ENCODE results near the gene IGIP.

Gene IGIP

DNA sequence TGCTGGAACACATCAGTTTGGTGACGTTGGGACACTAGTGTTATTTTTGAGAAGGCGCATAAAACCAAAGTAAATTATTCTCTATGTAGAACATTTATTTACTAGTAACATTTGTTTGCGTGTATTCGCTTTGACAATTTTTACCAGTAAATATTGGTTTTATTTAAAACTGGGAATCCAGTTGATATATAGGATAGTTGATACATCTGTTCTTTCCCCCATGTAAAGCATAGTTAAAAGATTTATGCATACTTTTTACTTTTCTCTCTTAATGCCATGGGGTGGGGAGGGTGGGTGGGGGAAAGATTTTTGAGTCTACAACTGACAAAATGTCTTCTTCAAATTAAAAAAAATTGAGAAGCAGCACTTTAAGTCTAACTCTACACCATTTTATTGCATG is at the start of gene IGIP:
Gene IGIP, plus strand, starts transcription at position 301 of the 400 bp plus-strand sequence. CDS start 2,540 bp downstream, outside the sequence.
- DNase-seq (ENCODE audit: low spot score) = no peak

DNA sequence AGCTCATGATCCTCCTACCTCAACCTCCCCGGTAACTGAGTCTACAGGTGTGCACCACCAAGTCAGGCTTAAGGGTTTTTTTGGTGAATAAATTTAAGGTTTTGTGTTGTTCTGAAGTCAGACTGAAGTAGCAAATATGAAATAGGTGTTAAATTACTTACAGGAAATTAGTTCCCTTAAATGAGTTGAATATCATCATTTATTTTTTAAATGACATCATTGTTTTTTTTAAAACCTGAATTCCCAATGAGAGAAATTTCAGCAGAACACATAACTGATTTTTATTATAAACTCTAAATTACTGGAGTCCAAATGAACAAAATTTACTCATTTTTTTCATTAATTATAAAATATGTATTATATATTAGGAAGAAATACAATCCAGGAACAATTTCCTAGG is 49.6 kb upstream of the IGIP start:
- DNase-seq (ENCODE audit: low spot score) = no peak

DNA sequence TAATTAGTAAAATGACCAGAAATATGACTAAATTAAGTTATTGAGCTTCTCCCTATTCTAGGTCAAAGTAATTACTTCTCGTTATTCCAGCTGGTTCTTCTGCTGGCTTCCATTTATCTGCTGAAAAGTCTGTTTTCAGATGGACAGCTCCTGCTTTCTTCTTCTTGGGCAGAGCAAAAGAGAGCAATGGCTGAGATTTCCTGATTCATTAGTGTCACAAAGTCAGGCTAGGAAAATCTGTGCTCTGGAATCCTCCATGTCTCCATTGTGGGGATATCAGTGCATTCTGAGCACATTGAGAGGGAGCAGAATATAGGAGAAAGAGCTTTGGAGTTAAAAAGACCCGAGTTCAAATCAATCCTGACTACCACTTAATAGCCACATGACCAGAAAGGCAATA is 48.9 kb upstream of the IGIP start:
- DNase-seq (ENCODE audit: low spot score) = no peak

DNA sequence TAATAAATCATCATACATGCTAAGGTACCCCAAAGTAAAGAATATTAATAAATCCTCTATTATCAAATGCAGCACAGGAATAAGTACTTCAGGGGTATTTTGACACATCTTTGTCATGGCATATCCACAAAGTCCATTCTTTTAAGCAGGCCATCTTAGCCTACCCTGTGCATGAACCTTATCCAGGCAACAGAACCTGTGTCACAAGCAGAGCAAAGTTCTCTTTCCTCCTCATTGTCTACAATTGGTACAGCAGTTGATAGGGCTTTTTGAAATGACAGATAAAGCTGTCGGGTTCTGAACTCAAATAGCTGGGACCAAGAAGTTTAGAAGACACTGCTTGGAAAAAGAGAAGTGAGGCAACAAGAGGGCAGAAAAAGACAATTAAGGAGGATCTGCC is 42.6 kb upstream of the IGIP start:
- DNase-seq (ENCODE audit: low spot score) = no peak

DNA sequence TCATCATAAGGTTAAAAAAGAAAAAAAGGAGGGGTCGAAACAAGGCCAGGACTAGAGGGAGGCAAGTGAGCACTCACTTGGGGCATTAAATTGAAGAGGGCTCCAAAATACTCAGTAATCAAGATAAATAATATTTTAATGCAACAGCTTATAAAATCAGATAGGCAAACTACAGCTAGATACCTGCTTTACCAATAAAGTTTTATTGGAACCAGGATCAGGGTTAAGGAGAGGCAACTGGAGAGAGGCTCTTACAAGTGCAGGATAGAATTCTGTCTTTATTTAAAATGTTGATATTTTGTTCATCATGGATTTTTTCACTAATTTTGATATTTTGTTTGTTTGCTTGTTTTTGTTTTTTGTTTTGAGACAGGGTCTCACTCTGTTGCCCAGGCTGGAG is 42.1 kb upstream of the IGIP start:
- DNase-seq (ENCODE audit: low spot score) = no peak

DNA sequence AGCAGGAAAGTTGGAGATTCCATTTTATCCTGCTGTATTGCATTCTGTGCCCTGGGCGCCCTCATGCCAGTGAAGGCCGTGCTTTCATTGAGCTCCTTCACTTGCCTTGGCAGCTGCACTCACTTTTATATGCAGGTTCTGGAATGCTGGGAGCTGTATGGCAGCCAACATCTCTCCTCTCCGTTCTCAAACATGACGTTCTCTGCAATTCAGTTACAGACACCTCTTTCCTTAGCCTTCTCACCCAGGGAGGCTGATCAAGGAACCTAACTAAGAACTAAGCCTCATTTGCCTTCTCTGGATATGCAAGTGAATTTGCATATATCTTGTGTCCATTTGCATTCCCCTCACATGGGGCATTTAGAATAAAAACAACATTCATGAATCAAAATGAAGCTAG is 41.2 kb upstream of the IGIP start:
- no peak for DNase-seq (ENCODE audit: low spot score)

DNA sequence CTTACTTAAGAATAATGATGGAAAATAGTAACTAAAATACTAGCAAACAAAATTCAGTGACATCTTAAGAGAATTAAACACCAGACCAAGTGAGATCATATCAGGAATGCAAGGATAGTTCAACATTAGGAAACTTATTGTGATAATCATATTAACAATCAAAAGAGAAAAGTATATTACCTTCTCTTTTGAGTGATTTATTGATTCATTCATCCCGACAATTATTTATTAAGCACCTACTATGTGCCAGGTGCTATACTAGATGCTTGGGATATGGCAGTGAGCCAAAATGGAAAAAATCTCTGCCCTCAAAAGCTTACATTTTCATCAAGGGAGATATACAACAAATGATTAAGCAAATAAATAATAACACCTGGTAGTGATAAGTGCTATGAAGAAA is 35.5 kb upstream of the IGIP start:
- DNase-seq (ENCODE audit: low spot score) = no peak

DNA sequence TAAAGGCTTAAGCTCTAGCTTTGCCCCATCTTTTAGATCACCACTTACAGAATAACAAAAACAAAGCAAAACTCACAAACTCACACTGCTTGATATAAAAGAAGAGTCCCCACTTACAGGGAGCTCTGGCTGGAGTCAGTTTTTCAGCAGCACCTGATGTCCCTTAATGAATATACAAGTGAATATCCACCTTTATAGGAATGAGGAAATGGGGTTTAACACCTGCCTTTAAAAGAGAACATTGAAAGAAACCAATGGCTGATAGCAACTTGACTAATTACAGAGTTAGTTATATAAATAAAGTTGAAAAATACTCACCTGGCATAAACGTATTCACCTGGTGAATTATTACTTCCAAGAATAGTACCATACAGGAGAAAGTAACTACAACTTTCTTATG is 32.6 kb upstream of the IGIP start:
- no peak for DNase-seq (ENCODE audit: low spot score)

DNA sequence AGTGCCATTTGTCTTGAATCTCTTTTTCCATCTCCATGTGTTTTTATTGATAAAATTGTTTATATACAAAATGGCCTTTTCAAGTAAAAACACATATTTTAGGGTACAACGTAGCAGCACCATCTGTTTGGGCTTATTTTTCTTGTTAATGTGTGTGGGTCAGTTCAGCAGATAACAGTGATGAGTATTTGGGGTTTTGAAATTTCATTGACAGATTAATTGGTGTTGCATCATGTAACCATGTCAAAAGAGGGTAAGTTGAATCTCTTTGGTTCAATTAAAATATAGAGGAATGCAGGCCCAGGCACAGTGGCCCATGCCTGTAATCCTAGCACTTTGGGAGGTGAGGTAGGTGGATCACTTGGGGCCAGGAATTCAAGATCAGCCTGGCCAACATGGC is 31.9 kb upstream of the IGIP start:
- no peak for DNase-seq (ENCODE audit: low spot score)

DNA sequence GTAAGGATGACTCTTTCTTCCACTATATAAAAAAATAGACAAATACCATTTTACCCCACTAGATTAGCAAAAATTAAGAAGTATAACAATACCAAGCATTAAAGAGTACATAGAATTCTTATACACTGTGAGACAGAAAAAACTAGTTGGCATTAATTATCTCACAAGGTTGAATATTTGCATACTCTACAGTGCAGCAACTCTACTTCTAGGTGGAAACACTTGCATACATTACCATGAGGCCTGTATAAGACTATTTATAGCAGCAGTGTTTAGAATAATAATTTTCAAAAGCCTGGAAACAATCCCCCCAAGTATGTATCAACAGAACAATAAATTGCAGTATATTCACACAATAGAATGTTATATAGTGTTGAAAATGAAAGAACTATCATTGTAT is 30.8 kb upstream of the IGIP start:
- no peak for DNase-seq (ENCODE audit: low spot score)

DNA sequence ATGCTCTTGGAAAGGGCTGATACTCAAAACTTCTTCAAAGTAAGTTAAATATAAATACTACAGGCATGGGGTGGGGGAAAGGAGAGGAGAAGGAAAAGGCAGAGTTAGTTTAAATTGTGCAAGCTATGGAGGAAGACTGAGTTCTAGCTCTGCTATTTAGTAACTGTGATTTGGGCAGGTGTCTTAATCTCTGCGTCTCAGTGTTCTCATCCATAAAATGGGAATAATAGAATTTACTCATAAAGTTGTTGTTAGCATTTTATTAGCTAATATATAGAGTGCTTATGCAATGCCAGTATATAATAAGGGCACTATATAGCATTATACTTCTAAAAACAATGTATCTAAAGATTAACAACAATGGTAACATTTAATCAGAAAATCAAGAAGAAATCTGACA is 24.6 kb upstream of the IGIP start:
- DNase-seq (ENCODE audit: low spot score) = no peak

DNA sequence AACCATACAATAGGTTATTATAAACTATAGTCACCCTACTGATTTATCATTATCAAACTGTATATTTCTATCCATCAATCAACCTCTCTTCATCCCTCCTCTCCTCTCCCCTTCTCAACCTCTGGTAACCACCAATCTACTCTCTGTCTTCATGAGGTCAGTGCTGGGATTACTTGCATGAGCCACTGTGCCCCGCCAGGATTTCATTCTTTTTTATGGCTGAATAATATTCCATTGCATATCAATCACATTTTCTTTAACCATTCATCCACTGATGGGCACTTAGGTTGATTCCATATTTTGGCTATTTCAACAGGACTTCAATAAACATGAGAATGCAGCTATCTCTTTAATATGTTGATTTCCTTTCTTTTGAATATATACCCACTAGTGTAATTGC is 22.6 kb upstream of the IGIP start:
- DNase-seq (ENCODE audit: low spot score) = no peak

DNA sequence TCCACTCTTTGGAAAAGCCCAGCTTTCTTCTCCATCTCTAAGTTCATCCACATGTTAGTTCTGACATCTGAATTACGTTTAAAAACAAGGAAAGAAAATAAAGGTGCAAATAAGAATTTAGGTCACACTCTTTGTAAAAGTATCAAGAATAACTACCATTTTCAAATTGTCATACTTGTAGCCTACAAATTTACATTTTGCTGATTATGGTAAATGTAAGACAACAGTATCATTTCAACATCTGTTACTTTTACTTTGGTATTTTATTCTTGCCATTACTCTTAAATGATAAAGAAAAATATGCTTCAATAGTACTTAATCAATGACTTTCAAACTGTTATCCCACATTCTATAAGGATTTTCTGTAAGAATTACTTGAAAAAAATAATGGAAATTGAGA is 21.6 kb upstream of the IGIP start:
- no peak for DNase-seq (ENCODE audit: low spot score)

DNA sequence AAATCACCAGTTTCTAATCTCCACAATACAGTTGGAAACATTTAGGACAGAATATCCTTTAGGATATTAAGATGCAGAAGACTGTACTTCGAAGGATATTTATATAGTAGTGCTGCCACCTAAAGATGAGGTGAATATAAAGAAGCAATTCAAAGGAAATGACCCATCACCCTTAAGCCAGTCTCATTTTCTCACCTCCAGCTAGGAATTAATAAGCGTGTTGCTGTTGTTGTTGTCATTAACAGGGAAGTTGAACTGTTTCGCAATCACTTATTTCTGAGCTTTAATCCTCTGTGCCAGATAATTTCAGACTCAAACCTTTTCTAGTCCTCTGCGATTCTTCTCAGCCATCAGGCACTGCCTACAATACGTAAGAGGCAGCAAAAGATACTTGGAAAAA is 19.6 kb upstream of the IGIP start:
- peak; percentile 22 for DNase-seq (ENCODE audit: low spot score)

DNA sequence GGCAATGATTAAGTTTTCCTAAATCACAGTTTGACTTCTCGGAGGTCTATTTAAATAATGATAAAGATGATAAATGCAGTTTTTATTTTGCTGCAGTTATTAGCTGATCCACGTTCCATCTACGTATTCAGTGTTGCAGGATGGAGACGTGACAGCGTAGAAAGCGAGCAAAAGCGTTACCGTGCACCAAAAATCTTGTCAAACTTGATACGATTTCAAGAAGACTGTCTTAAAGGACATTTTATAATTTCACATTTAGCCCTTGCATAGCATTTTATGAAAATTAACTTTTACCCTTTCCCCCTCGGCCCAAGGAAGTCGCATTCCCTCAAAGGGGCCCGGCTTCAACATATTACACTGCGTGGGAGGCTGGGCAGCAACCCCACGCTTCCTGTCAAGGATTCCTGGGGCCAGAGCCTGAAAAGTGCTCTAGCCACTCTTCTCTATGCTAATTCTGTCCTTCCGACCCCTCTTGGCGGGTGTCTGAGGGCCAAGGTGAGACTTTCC is 18.9 kb upstream of the IGIP start:
- DNase-seq (ENCODE audit: low spot score) = no peak

DNA sequence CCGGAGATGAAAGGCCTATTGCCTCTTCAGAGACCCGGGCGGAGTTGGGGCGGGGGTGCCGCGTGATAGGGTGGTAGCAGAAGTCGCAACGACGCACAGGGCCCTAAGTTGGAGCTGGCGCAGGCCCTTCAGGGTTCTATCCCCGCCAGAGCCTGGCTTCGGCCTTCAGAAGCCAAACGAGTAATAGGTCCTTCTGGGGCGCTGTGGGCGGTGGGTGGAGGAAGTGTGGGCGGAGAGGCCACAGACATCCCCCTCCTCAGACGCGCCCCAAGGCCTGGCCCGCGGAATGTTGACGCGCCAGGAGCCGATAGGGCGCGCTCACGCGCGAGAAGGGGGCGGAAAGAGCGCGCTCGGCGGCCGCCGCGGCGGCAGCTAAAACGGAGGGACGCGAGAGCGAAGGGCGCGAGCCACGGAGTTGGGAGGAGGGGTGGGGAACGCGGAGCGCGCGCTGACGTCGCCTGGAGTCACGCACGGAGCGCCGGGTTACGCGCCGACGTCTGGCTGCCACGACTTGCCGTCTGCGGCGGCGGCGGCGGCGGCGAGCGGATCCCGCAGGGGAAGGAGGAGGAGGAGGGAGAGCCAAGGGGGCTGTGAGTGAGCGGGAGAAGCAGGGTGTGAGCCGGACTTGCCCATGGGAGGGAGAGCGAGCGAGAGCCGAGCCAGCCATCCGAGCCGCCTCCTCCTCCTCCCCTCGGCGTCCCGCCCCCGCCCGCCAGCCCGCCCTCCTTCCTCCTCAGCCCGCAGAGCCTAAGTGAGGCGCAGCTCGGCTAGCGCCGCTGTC is 18.2 kb upstream of the IGIP start:
- peak; percentile 93 for DNase-seq (ENCODE audit: low spot score)

DNA sequence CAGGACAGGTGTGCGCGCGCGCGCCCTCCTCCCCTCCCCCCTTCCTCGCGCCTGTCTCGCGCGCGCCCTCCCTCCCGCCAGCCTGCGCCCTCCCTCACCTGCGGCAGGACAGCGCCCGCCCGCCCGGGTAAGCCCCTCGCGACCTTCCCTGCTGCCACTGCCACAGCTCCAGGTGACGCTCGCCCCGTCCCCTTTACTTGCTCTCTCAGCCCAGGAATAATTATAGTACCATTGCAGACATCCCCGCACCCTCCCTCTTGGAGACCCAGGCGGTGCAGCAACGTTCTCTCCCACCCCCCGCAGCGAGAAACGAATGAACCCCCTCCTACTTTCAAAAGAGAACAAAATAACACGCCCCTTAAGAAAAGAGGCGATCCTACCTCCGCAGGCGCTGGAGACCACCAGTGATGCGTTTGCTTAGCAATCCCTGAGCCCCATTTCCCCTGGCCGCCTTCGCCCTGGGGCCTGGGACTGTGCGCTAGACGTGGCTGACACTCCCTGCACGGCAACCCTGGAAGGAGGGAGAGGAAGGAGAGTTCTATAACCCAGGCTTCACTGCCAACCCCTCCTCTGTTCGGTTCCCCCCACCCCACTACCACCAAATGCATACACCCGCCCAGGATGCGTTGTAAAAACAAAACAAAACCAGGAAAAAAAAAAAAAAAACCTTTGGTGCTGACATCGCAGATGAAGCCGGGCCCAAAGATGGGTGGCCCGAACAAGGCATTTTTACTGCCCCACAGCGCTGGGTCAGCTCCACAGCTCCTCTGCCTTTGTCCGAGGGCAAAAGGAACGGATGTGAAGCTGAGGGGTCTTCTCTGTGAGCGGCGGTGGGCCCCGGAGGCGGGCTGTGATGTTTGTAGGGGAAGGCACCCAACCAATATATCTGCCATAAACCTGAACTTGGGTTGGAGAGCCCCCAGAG is 17.4 kb upstream of the IGIP start:
- no peak for DNase-seq (ENCODE audit: low spot score)

DNA sequence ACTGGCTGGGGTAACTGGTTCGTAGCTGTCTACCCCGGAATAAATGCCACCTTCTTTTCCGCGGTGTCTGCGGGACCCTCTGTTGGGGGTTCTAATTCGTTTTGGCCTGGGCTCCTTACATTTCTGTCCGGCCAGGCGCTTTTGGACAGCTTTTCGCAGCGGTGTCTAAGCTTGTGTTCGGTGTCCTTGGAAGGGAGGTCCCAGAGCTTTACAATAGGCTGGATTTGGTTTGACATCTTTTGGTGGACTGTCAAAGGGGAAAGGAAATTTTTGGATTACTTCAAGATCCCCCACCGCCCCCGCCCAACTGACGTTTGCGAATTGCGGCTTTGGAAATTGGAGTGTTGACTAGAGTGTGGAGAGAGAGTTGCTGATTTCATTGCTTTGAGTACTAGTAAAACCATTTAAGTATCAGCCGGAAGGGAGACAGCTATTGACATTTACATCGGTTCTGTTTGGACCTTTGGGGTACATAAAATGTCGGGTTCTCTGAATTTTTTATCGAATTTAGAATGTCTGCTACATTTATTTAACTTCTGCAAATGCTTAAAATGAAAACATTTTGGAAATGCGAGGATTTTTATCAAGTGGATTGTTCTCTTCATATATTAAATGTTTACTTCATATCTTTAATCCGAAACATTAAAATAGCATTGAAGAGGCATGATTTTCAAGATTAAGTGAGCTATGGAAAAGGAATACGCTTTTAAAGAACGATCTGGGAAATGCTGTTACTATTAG is 16.5 kb upstream of the IGIP start:
- no peak for DNase-seq (ENCODE audit: low spot score)

DNA sequence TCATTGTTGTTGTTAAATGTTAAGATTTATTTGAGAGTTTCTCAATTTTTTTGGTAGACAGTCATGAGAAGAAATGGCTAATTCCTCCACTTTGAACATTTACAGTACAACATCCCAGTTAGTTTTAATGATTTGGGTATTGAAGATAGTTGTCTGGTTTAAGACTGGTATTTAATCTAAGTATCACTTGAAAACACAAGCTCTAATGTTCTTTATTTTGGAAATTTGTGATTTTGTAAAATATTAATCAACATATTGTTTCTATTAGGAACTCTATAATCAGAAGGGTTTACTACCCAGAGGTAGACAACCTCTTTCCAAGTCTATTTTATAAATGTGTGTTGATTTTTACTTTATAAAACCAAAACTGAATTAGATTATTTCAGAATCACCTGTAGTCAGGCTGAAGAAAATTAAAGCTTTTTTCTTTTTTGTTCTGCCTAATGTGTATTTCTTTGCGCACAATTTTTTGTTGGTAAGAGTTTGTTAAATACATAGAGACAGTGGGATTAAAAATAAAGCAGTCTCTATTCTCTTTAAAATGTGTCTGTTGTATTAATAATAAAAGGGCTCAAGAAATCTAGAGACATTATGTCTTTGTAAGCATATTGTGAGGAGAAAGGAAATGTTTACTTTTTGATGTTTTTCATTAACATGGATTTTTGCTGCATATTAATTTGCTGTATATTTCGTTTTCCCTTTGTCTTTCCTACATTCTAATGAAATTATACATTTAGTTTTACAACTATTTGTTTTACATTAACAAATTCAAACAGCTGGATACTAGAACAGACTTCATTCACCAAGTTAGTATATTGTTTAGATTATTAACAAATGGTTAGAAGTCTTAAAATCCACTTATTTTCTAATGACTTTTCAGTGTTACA is 15.7 kb upstream of the IGIP start:
- no peak for DNase-seq (ENCODE audit: low spot score)

DNA sequence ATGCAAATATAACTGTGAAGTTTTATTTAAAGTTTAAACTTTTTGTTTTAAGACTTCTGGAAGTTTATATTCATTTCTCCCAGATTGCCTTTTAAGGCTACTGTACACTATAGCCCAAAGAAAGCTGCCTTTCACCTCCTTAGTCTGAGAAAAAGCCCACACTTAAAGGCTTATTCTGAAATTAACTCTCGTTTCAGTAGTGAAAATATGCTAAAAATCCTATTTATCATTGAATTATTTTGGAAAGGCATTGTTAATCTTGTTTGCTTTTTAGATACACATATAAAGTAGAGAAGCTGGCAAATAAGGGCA is 15.1 kb upstream of the IGIP start:
- no peak for DNase-seq (ENCODE audit: low spot score)

DNA sequence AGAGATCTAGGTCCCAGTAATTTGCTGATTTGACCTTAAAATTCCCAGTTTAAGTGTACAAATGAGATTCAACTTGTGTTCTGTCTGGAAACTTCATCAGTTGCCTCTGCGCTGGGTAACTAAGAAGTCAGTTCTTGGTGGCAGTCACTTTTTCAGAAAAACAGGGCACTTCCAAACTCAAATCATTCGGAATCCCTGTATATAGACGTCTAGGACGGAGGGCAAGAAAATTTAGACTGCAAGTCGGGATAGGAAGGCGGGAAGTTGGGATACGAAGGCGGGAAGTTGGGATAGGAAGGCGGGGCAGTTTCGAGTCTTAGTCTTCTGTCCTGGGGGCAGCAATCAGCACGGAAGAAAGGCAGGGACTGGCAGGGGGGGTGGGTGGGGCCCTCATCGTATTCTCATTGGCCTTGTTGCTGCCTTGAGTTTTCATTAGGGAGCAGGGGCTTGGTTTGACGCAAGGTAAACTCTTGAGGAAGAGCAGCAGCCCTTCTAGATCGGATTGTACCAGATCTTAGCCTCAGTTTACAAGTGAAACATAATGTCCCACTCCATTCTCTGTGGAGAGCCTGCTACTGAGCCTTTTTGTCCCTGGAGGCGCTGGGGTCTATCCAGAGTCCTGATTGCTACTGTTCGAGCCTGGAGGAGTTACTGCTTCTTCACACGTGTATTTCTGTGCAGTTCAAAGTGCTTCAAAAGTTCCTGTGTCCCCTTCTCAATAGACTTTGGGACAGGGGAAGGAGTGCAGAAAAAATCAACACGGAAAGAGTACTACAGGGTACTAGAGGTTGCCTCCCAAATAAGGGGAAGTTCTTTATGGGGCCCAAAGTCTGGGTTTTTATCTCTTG is 14.5 kb upstream of the IGIP start:
- no peak for DNase-seq (ENCODE audit: low spot score)
